Measurements from ENCODE around the gene RBP5. TPM values are rescaled to one million over a fixed set of nuclear protein-coding genes. Genes with fewer than 3 reads are reported as not detected.

RBP5 gene
- total and polyA plus RNA-seq, 4 donors, result 12.9 to 108 (median 63.6) TPM

- no peaks in the 10 kb centered on the region for H3K4me1 ChIP-seq (ENCODE audit: control insufficient read depth in 4 of 4, insufficient read depth in 4 of 4, low read length in 3 of 4)
- no peak for DNase-seq (ENCODE audit: low spot score)
- TF ChIP-seq RXRA (IDR thresholded peaks at IDR 0.05) (peak in 1 of 2 donors; percentile 7), HNF4A (conservative IDR thresholded peaks at IDR 0.05) (peak in 1 of 2 donors; percentile 25)
- TF ChIP-seq, protein P1, sequence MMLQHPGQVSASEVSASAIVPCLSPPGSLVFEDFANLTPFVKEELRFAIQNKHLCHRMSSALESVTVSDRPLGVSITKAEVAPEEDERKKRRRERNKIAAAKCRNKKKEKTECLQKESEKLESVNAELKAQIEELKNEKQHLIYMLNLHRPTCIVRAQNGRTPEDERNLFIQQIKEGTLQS (IDR thresholded peaks at IDR 0.05), result no peak
- H3K9ac ChIP-seq (ENCODE audit: low read depth in 1 of 2, low read length in 2 of 2), result no peak overlapping the region
- no peak overlapping the region for H3K27ac ChIP-seq (ENCODE audit: low read depth in 1 of 2, low read length in 2 of 2)
- no peaks in the 10 kb centered on the region for H3K27me3 ChIP-seq (ENCODE audit: control insufficient read depth in 4 of 4, insufficient read depth in 4 of 4, low read length in 3 of 4)
- H3K36me3 ChIP-seq (ENCODE audit: control insufficient read depth in 4 of 4, insufficient read depth in 3 of 4, low read depth in 1 of 4, low read length in 3 of 4), result no peaks in the 10 kb centered on the region
- H3K4me3 ChIP-seq (ENCODE audit: low read depth in 1 of 3, low read length in 3 of 3), result no peak overlapping the region
- peaks cover 0 to 2% (median 0%) of the 10 kb centered on the region in 4 donors for H3K9me3 ChIP-seq (ENCODE audit: control insufficient read depth in 4 of 4, low read length in 3 of 4)
Observed at GRCh38 chr12:7169951-7170350, 41.3 kb upstream of the RBP5 start.

GRCh38 chr12:7162691-7163114 lies 34.0 kb upstream of the RBP5 start:
- WGBS, result 7% methylated on average over 19 of the region's 19 CpGs

More at GRCh38 chr12:7162691-7163114, 34.0 kb upstream of the RBP5 start:
- DNase-seq (ENCODE audit: low spot score), result no peak
- Histone ChIP-seq H3K9me3 (ENCODE audit: control insufficient read depth in 4 of 4, low read length in 3 of 4) (no peaks in the 10 kb centered on the region), H3K4me3 (ENCODE audit: low read depth in 1 of 3, low read length in 3 of 3) (no peak overlapping the region), H3K27me3 (ENCODE audit: control insufficient read depth in 4 of 4, insufficient read depth in 4 of 4, low read length in 3 of 4) (no peaks in the 10 kb centered on the region), H3K36me3 (ENCODE audit: control insufficient read depth in 4 of 4, insufficient read depth in 3 of 4, low read depth in 1 of 4, low read length in 3 of 4) (peaks cover 0 to 3% (median under 1%) of the 10 kb centered on the region in 4 donors), H3K27ac (ENCODE audit: low read depth in 1 of 2, low read length in 2 of 2) (no peak overlapping the region), H3K4me1 (ENCODE audit: control insufficient read depth in 4 of 4, insufficient read depth in 4 of 4, low read length in 3 of 4) (peaks cover 5 to 17% (median 12%) of the 10 kb centered on the region in 4 donors), H3K9ac (ENCODE audit: low read depth in 1 of 2, low read length in 2 of 2) (no peak overlapping the region)
- TF ChIP-seq RXRA (IDR thresholded peaks at IDR 0.05), result no peak
- TF ChIP-seq JUND (IDR thresholded peaks at IDR 0.05), result no peak
- TF ChIP-seq EGR1 (IDR thresholded peaks at IDR 0.05; ENCODE audit: low read depth in 2 of 2), result no peak
- no peak for TF ChIP-seq SP1 (IDR thresholded peaks at IDR 0.05)
- no peak for TF ChIP-seq NR2F2 (IDR thresholded peaks at IDR 0.05)
- TF ChIP-seq FOXA2 (IDR thresholded peaks at IDR 0.05), result no peak
- TF ChIP-seq REST (IDR thresholded peaks at IDR 0.05), result no peak
- TF ChIP-seq, protein P1 (IDR thresholded peaks at IDR 0.05), result no peak
- TF ChIP-seq YY1 (IDR thresholded peaks at IDR 0.05), result peak; percentile 50
- peak; percentile 79 to 83 for TF ChIP-seq RAD21 (IDR thresholded peaks at IDR 0.05)
- TF ChIP-seq ZBTB33 (IDR thresholded peaks at IDR 0.05), result no peak
- TF ChIP-seq, protein P2, sequence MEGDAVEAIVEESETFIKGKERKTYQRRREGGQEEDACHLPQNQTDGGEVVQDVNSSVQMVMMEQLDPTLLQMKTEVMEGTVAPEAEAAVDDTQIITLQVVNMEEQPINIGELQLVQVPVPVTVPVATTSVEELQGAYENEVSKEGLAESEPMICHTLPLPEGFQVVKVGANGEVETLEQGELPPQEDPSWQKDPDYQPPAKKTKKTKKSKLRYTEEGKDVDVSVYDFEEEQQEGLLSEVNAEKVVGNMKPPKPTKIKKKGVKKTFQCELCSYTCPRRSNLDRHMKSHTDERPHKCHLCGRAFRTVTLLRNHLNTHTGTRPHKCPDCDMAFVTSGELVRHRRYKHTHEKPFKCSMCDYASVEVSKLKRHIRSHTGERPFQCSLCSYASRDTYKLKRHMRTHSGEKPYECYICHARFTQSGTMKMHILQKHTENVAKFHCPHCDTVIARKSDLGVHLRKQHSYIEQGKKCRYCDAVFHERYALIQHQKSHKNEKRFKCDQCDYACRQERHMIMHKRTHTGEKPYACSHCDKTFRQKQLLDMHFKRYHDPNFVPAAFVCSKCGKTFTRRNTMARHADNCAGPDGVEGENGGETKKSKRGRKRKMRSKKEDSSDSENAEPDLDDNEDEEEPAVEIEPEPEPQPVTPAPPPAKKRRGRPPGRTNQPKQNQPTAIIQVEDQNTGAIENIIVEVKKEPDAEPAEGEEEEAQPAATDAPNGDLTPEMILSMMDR (IDR thresholded peaks at IDR 0.05; ENCODE audit: low read depth, low read length, missing input control), result peak; percentile 58

All from liver (tissue), 9 donors.